A549 treated with AZD2906 at 1 μM for 4 hours (cell line): ENCODE results near the gene IL33. TPM values are rescaled to one million over a fixed set of nuclear protein-coding genes. Genes with fewer than 3 reads are reported as not detected.

ENCODE experiments used
- total RNA-seq: library from RNA; stranded (reverse); fragments of 200-300 nt; extraction: Qiagen RNA extraction; gene quantifications from 5 replicates; pipeline ENCODE4 v1.2.3, GENCODE V29; 2022

The IL33 gene, protein sequence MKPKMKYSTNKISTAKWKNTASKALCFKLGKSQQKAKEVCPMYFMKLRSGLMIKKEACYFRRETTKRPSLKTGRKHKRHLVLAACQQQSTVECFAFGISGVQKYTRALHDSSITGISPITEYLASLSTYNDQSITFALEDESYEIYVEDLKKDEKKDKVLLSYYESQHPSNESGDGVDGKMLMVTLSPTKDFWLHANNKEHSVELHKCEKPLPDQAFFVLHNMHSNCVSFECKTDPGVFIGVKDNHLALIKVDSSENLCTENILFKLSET
- total RNA-seq: 0.23 to 0.61 TPM (median 0.25 TPM) in 5 replicates

GRCh38 chr9:6215562-6215961 lies at the start of gene IL33:
Gene IL33 (plus strand): TSS chr9:6215807. CDS start chr9:6241695, 25,888 bp downstream.

Other genes starting within 250 kb of the IL33 start
- 9.9 to 15.7 TPM (median 13.0 TPM) in 5 replicates for gene RANBP6, start 200.2 kb upstream of the IL33 start, total RNA-seq
- gene TPD52L3, start 112.6 kb downstream of the IL33 start, total RNA-seq: not detected in 5 replicates
- 23.0 to 28.1 TPM (median 27.6 TPM) in 5 replicates for gene UHRF2, start 197.4 kb downstream of the IL33 start, total RNA-seq